Adrenal gland (tissue), 12 donors: ENCODE results near the gene HTR3B. TPM values are rescaled to one million over a fixed set of nuclear protein-coding genes. Genes with fewer than 3 reads are reported as not detected.
A peak's percentile ranks its signal among the peaks of the same experiment; 100 is the strongest.

Experiments
- DNase-seq, 7 donors: peaks; one replicate each; pipeline ENCODE4 v3.0.0-alpha.2; 2019 to 2020
- H3K27ac ChIP-seq, 5 donors: fragments of 200-600 bp; sonication (generic) in 4 of 5; 1 replicate in 3 of 5; 2 replicates in 2 of 5; pipeline versions ENCODE4 v1.5.1 to v1.8.0; 2016 to 2020; ENCODE audit warnings: mild to moderate bottlenecking in 1 of 5
- H3K27me3 ChIP-seq: fragments of 200-600 bp; 2 replicates; pipeline ENCODE4 v1.8.0; 2021
- H3K36me3 ChIP-seq, 2 donors: fragments of 200-600 bp; replicated peaks in 1 of 2; 1 replicate in 1 of 2; 2 replicates in 1 of 2; pipeline versions ENCODE4 v1.5.1 to v1.8.0; 2018 to 2022
- H3K4me1 ChIP-seq, 2 donors: fragments of 200-600 bp; replicated peaks in 1 of 2; 1 replicate in 1 of 2; 2 replicates in 1 of 2; pipeline versions ENCODE4 v1.5.1 to v1.8.0; 2018 to 2021
- H3K4me3 ChIP-seq, 4 donors: fragments of 200-600 bp; sonication (generic) in 3 of 4; one replicate each; pipeline ENCODE4 v1.5.1; 2016 to 2018
- H3K9me3 ChIP-seq, 3 donors: fragments of 200-600 bp; sonication (generic) in 1 of 3; replicated peaks in 1 of 3; 1 replicate in 2 of 3; 2 replicates in 1 of 3; pipeline versions ENCODE4 v1.5.1 to v1.8.0; 2016 to 2021
- POLR2A ChIP-seq, 2 donors: fragments of 450-650 bp; IDR thresholded peaks; one replicate each; pipeline ENCODE4 v1.6.1; 2017; ENCODE audit warnings: antibody characterized with exemption in 2 of 2, mild to moderate bottlenecking in 2 of 2, moderate library complexity in 1 of 2
- WGBS, 4 donors: extraction: QIAGEN DNeasy Blood & Tissue Kit in 2 of 4; methylation state at CpG; one replicate each; pipeline versions ENCODE4 v1.1.5 to v1.1.7; 2013 to 2017; 5-methylcytosine and 5-hydroxymethylcytosine counted together
- intact Hi-C, 2 donors: fragments of 100-400 bp; cut with DNase I; formaldehyde crosslinking; loops; one replicate each; pipeline versions ENCODE4 v1.14.1 to v1.15.0; 2022 to 2023
- polyA plus RNA-seq, 3 donors: library from polyadenylated mRNA; stranded (reverse); fragments of 200-250 nt in 2 of 3; fragments of 350-450 nt in 1 of 3; fragmentation: Illumina TruSeq in 1 of 3; extraction: RNeasy Lipid Tissue Mini Kit (QIAGEN cat#74804) in 1 of 3; gene quantifications; one replicate each; pipeline ENCODE4 v1.2.3, GENCODE V29; 2013 to 2014
- total RNA-seq, 9 donors: library from RNA; depleted of rRNA in 4 of 9; stranded (reverse); fragments of >200 nt in 4 of 9; fragments of 120-200 nt in 1 of 9; fragmentation: NEBNext Ultra II Directional in 1 of 9; extraction: Animal tissue kit (Norgen Biotek cat#: 25700) in 1 of 9; gene quantifications; one replicate each; pipeline versions ENCODE4 v1.1.0 to v1.2.4, GENCODE V29; 2013 to 2023
- TF ChIP-seq, protein P1 (sequence below), 6 experiments: fragments of 450-650 bp in 4 of 6; fragments of 200-600 bp in 2 of 6; sonication (generic) in 1 of 6; IDR thresholded peaks; 1 replicate in 5 of 6; 2 replicates in 1 of 6; pipeline versions ENCODE4 v1.5.1 to v1.8.0; 2016 to 2021; ENCODE audit warnings: antibody characterized with exemption in 6 of 6, mild to moderate bottlenecking in 2 of 6, moderate library complexity in 1 of 6
- donor health status: healthy with polysubstance abuse.
- donor health status: Bipolar disorder and iron deficiency.
- donor health status: DM: yes; HTN: yes; CAD: no.
- donor health status: DM: no; HTN: no; CAD: no.
- donor health status: DM: no; HTN: no; CAD: no.
- donor health status: DM: yes; HTN: yes; CAD: no.

Gene HTR3B
- total and polyA plus RNA-seq, 12 donors, result not detected

DNA sequence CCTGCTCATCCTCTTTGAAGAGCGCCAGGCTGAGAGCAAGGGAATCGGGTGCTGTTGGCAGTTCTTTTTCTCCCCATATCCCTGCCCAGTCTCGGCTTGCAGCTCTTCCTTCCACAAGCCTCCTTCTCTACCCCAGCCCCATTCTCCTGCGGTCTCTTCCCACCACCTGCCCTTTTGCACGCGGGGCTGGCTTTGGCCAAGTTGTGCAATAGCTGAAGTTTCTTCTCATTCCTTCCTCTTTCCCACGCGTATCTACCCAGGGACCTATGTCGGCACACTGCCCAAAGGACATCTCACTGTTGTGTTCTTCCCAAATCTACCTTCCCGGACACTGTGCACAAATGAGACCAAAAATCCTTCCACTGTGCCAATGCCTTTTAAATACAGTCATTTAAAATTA is 48.0 kb downstream of the HTR3B start:
- Histone ChIP-seq H3K27ac (no peak overlapping the region), H3K4me1 (no peaks in the 10 kb centered on the region), H3K4me3 (no peak overlapping the region), H3K27me3 (peaks cover 3% of the 10 kb centered on the region), H3K9me3 (no peaks in the 10 kb centered on the region), H3K36me3 (no peaks in the 10 kb centered on the region)
- DNase-seq, result peak in 2 of 7 donors; percentile 4 to 21
- TF ChIP-seq, protein P1, sequence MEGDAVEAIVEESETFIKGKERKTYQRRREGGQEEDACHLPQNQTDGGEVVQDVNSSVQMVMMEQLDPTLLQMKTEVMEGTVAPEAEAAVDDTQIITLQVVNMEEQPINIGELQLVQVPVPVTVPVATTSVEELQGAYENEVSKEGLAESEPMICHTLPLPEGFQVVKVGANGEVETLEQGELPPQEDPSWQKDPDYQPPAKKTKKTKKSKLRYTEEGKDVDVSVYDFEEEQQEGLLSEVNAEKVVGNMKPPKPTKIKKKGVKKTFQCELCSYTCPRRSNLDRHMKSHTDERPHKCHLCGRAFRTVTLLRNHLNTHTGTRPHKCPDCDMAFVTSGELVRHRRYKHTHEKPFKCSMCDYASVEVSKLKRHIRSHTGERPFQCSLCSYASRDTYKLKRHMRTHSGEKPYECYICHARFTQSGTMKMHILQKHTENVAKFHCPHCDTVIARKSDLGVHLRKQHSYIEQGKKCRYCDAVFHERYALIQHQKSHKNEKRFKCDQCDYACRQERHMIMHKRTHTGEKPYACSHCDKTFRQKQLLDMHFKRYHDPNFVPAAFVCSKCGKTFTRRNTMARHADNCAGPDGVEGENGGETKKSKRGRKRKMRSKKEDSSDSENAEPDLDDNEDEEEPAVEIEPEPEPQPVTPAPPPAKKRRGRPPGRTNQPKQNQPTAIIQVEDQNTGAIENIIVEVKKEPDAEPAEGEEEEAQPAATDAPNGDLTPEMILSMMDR (IDR thresholded peaks at IDR 0.05), result no peak
- no peak for TF ChIP-seq POLR2A (IDR thresholded peaks at IDR 0.05)
- intact Hi-C loops, result no loop called here
- 69 to 78% (median 74%) methylated on average over 10 of the region's 10 CpGs for WGBS, 4 donors

- no peak overlapping the region for H3K4me3 ChIP-seq
- TF ChIP-seq POLR2A (IDR thresholded peaks at IDR 0.05), result no peak
- TF ChIP-seq, protein P1 (IDR thresholded peaks at IDR 0.05), result no peak
- WGBS, 4 donors, result 61 to 78% (median 65%) methylated on average over 6 of the region's 6 CpGs
- no peak overlapping the region for H3K27ac ChIP-seq
- no peaks in the 10 kb centered on the region for H3K36me3 ChIP-seq
- H3K4me1 ChIP-seq, result no peaks in the 10 kb centered on the region
- no peak for DNase-seq
- intact Hi-C loops, result no loop called here
- no peaks in the 10 kb centered on the region for H3K9me3 ChIP-seq
- peaks cover 3% of the 10 kb centered on the region for H3K27me3 ChIP-seq
Observed at GRCh38 chr11:113954235-113954634, 49.6 kb downstream of the HTR3B start.

DNA sequence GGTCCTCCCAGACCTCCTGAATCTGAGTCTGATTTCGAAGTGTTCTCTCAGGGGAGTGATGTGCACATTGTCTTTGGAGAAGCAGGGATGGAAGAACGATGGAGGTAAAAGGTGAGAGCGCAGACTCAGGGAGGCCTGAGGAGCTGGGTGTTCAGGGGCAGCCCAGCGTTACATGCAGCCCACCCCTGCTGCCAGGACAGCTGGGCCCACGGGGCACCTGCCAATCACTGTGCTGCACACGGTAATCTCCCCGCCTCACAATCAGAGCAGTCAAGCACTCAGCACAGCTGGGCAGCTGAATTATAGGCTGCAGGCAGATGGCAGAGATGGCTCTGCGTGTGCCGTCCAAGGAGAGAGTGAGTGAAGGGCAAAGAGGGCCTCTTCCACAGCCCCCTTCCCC is 52.4 kb downstream of the HTR3B start:
- H3K27ac ChIP-seq, result no peak overlapping the region
- H3K9me3 ChIP-seq, result no peaks in the 10 kb centered on the region
- H3K27me3 ChIP-seq, result no peaks in the 10 kb centered on the region
- no peaks in the 10 kb centered on the region for H3K36me3 ChIP-seq
- WGBS, 4 donors, result 49 to 73% (median 59%) methylated on average over 7 to 9 of the region's 9 CpGs
- no peak overlapping the region for H3K4me3 ChIP-seq
- no peak for TF ChIP-seq POLR2A (IDR thresholded peaks at IDR 0.05)
- TF ChIP-seq, protein P1 (IDR thresholded peaks at IDR 0.05), result no peak
- DNase-seq, result no peak
- intact Hi-C loops, result no loop called here
- no peaks in the 10 kb centered on the region for H3K4me1 ChIP-seq

GRCh38 chr11:113960702-113961330 is 56.2 kb downstream of the HTR3B start:
- no peaks in the 10 kb centered on the region for H3K27me3 ChIP-seq
- no peak for TF ChIP-seq POLR2A (IDR thresholded peaks at IDR 0.05)
- 38 to 59% (median 45%) methylated on average over 9 of the region's 9 CpGs for WGBS, 4 donors

GRCh38 chr11:113967361-113967760 is 62.8 kb downstream of the HTR3B start:
- no peak for DNase-seq
- WGBS, 4 donors, result 47 to 72% (median 64%) methylated on average over 1 of the region's 1 CpG
- Histone ChIP-seq H3K4me1 (no peaks in the 10 kb centered on the region), H3K4me3 (no peak overlapping the region), H3K27me3 (no peaks in the 10 kb centered on the region), H3K9me3 (no peaks in the 10 kb centered on the region), H3K27ac (no peak overlapping the region), H3K36me3 (no peaks in the 10 kb centered on the region)
- intact Hi-C loops, result no loop called here
- TF ChIP-seq POLR2A (IDR thresholded peaks at IDR 0.05), result no peak
- TF ChIP-seq, protein P1 (IDR thresholded peaks at IDR 0.05), result no peak

More at GRCh38 chr11:113960702-113961330, 56.2 kb downstream of the HTR3B start:
- no peaks in the 10 kb centered on the region for H3K4me1 ChIP-seq
- H3K4me3 ChIP-seq, result no peak overlapping the region
- intact Hi-C loops, result no loop called here
- no peaks in the 10 kb centered on the region for H3K36me3 ChIP-seq
- no peaks in the 10 kb centered on the region for H3K9me3 ChIP-seq
- DNase-seq, result no peak
- H3K27ac ChIP-seq, result no peak overlapping the region
